ENCODE measurements around the gene DICER1.

DICER1 gene

GRCh38 chr14:95057147-95057546 lies 100.2 kb downstream of the DICER1 start:
- no peak for FAIRE-seq

GRCh38 chr14:95056476-95056875 lies 100.9 kb downstream of the DICER1 start:
- FAIRE-seq: no peak

- no peak for FAIRE-seq
Observed at GRCh38 chr14:95055318-95055717, 102.0 kb downstream of the DICER1 start.

- no peak for FAIRE-seq
Observed at GRCh38 chr14:95054346-95055280, 102.7 kb downstream of the DICER1 start.

- FAIRE-seq: no peak
Observed at GRCh38 chr14:95052016-95052585, 105.2 kb downstream of the DICER1 start.

GRCh38 chr14:95049952-95050351 lies 107.4 kb downstream of the DICER1 start:
- no peak for FAIRE-seq

- no peak for FAIRE-seq
Observed at GRCh38 chr14:95048771-95049312, 108.5 kb downstream of the DICER1 start.

GRCh38 chr14:95047754-95048153 lies 109.6 kb downstream of the DICER1 start:
- FAIRE-seq: no peak

- FAIRE-seq: no peak
Observed at GRCh38 chr14:95046711-95047681, 110.3 kb downstream of the DICER1 start.

GRCh38 chr14:95045836-95046430 lies 111.4 kb downstream of the DICER1 start:
- FAIRE-seq: no peak

- FAIRE-seq: no peak
Observed at GRCh38 chr14:95045106-95045701, 112.1 kb downstream of the DICER1 start.

- no peak for FAIRE-seq
Observed at GRCh38 chr14:95044463-95045105, 112.7 kb downstream of the DICER1 start.

GRCh38 chr14:95043732-95044462 lies 113.4 kb downstream of the DICER1 start:
- no peak for FAIRE-seq

- no peak for FAIRE-seq
Observed at GRCh38 chr14:95043314-95043713, 114.0 kb downstream of the DICER1 start.

GRCh38 chr14:95041477-95042020 lies 115.8 kb downstream of the DICER1 start:
- no peak for FAIRE-seq

- no peak for FAIRE-seq
Observed at GRCh38 chr14:95040708-95041476, 116.4 kb downstream of the DICER1 start.

- FAIRE-seq: no peak
Observed at GRCh38 chr14:95039993-95040348, 117.4 kb downstream of the DICER1 start.

- FAIRE-seq: no peak
Observed at GRCh38 chr14:95039259-95039992, 117.9 kb downstream of the DICER1 start.

All from TTC549 (cell line).